ENCODE measurements around the gene WDR54. TPM values are rescaled to one million over a fixed set of nuclear protein-coding genes. Genes with fewer than 3 reads are reported as not detected.

WDR54 gene
- polyA plus RNA-seq, 3 donors, result 7.1 to 11.7 (median 7.9) TPM

GRCh38 chr2:74472945-74473258, 51.4 kb downstream of the WDR54 start:
- peaks cover 17% of the 10 kb centered on the region for H3K79me2 ChIP-seq (ENCODE audit: insufficient read depth, low read length)
- intact Hi-C loops (cut with micrococcal nuclease), result no loop called here
- Mint-ChIP-seq H3K36me3 (peaks cover 19 to 33% of the 10 kb centered on the region in 2 donors), H3K9me3 (peaks cover 0 to 3% (median 0%) of the 10 kb centered on the region in 7 donors), H3K4me1 (peaks cover 31% of the 10 kb centered on the region), H3K27me3 (ENCODE audit: low read depth in 3 of 3) (peaks cover 0 to 2% (median 0%) of the 10 kb centered on the region in 3 donors), H3K4me3 (peak overlapping the region; percentile 92 to 97), H3K27ac (peak overlapping the region; percentile 92 to 98 (median 98))
- peak overlapping the region; percentile 38 to 92 (median 62) for H3K4me3 ChIP-seq (replicated peaks in 1 of 3; ENCODE audit: low read depth in 2 of 3, low read length in 3 of 3)
- no peaks in the 10 kb centered on the region for H3K9me3 ChIP-seq (replicated peaks in 1 of 2; ENCODE audit: control insufficient read depth in 1 of 2, insufficient read depth in 1 of 2, low read length in 2 of 2)
- no peaks in the 10 kb centered on the region for H3K27me3 ChIP-seq (ENCODE audit: control insufficient read depth in 2 of 2, insufficient read depth in 2 of 2, low read length in 2 of 2)
- peaks cover 14 to 19% of the 10 kb centered on the region in 2 donors for H3K36me3 ChIP-seq (replicated peaks in 1 of 2; ENCODE audit: control insufficient read depth in 1 of 2, insufficient read depth in 2 of 2, low read length in 2 of 2)
- peak overlapping the region; percentile 99 for H2AFZ ChIP-seq (ENCODE audit: insufficient read depth, low read depth, low read length, poor library complexity, severe bottlenecking)
- no peak for DNase-seq
- peaks cover 35 to 41% of the 10 kb centered on the region in 2 donors for H3K4me1 ChIP-seq (ENCODE audit: control insufficient read depth in 1 of 2, insufficient read depth in 2 of 2, low read length in 2 of 2)
- peaks cover 8% of the 10 kb centered on the region for H4K20me1 ChIP-seq (ENCODE audit: insufficient read depth, low read length)
- H3K9ac ChIP-seq (ENCODE audit: insufficient read depth, low read length, poor library complexity, severe bottlenecking), result peak overlapping the region; percentile 85
- peak overlapping the region; percentile 89 to 97 for H3K27ac ChIP-seq (ENCODE audit: low read depth in 1 of 2, low read length in 2 of 2)
- peak overlapping the region; percentile 92 for H3K4me2 ChIP-seq (replicated peaks; ENCODE audit: extremely low read depth, low read length, poor library complexity, severe bottlenecking)
- WGBS (ENCODE audit: insufficient coverage), result 0% methylated on average over 4 of the region's 7 CpGs
- TF ChIP-seq, protein P1, sequence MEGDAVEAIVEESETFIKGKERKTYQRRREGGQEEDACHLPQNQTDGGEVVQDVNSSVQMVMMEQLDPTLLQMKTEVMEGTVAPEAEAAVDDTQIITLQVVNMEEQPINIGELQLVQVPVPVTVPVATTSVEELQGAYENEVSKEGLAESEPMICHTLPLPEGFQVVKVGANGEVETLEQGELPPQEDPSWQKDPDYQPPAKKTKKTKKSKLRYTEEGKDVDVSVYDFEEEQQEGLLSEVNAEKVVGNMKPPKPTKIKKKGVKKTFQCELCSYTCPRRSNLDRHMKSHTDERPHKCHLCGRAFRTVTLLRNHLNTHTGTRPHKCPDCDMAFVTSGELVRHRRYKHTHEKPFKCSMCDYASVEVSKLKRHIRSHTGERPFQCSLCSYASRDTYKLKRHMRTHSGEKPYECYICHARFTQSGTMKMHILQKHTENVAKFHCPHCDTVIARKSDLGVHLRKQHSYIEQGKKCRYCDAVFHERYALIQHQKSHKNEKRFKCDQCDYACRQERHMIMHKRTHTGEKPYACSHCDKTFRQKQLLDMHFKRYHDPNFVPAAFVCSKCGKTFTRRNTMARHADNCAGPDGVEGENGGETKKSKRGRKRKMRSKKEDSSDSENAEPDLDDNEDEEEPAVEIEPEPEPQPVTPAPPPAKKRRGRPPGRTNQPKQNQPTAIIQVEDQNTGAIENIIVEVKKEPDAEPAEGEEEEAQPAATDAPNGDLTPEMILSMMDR (IDR thresholded peaks at IDR 0.05), result no peak

- peaks cover 35 to 41% of the 10 kb centered on the region in 2 donors for H3K4me1 ChIP-seq (ENCODE audit: control insufficient read depth in 1 of 2, insufficient read depth in 2 of 2, low read length in 2 of 2)
- no peaks in the 10 kb centered on the region for H3K9me3 ChIP-seq (replicated peaks in 1 of 2; ENCODE audit: control insufficient read depth in 1 of 2, insufficient read depth in 1 of 2, low read length in 2 of 2)
- WGBS (ENCODE audit: insufficient coverage), result 98% methylated on average over 6 of the region's 6 CpGs
- no peak overlapping the region for H3K4me3 Mint-ChIP-seq
- H2AFZ ChIP-seq (ENCODE audit: insufficient read depth, low read depth, low read length, poor library complexity, severe bottlenecking), result no peak overlapping the region
- no peak for DNase-seq
- peaks cover 18% of the 10 kb centered on the region for H3K79me2 ChIP-seq (ENCODE audit: insufficient read depth, low read length)
- intact Hi-C loops (cut with micrococcal nuclease), result no loop called here
- H3K36me3 ChIP-seq (replicated peaks in 1 of 2; ENCODE audit: control insufficient read depth in 1 of 2, insufficient read depth in 2 of 2, low read length in 2 of 2), result peaks cover 14 to 22% of the 10 kb centered on the region in 2 donors
- TF ChIP-seq, protein P1 (IDR thresholded peaks at IDR 0.05), result no peak
- peaks cover 35% of the 10 kb centered on the region for H3K4me1 Mint-ChIP-seq
- no peak overlapping the region for H3K4me3 ChIP-seq (replicated peaks in 1 of 3; ENCODE audit: low read depth in 2 of 3, low read length in 3 of 3)
- H3K27me3 ChIP-seq (ENCODE audit: control insufficient read depth in 2 of 2, insufficient read depth in 2 of 2, low read length in 2 of 2), result no peaks in the 10 kb centered on the region
- no peak overlapping the region for H3K27ac ChIP-seq (ENCODE audit: low read depth in 1 of 2, low read length in 2 of 2)
- peaks cover 8% of the 10 kb centered on the region for H4K20me1 ChIP-seq (ENCODE audit: insufficient read depth, low read length)
- no peak overlapping the region for H3K27ac Mint-ChIP-seq
- H3K27me3 Mint-ChIP-seq (ENCODE audit: low read depth in 3 of 3), result peaks cover 0 to 2% (median 2%) of the 10 kb centered on the region in 3 donors
- H3K9ac ChIP-seq (ENCODE audit: insufficient read depth, low read length, poor library complexity, severe bottlenecking), result no peak overlapping the region
- peaks cover 23 to 39% of the 10 kb centered on the region in 2 donors for H3K36me3 Mint-ChIP-seq
- peaks cover 0 to 3% (median 0%) of the 10 kb centered on the region in 7 donors for H3K9me3 Mint-ChIP-seq
- no peak overlapping the region for H3K4me2 ChIP-seq (replicated peaks; ENCODE audit: extremely low read depth, low read length, poor library complexity, severe bottlenecking)
These were observed 53.0 kb downstream of the WDR54 start for GRCh38 chr2:74474481-74474880.

Measured in CD14-positive monocyte (primary cell).